Globus pallidus (tissue), 1 donor: ENCODE data around the gene CYP21A2.
"Not testable (repeated sequence)": the region's sequence is repeated elsewhere in the genome, so short reads cannot be mapped to it uniquely, and the experiment has no call there.

Experiments used
- DNase-seq: peaks from one replicate; pipeline ENCODE4 v3.0.0-alpha.2; 2015; ENCODE audit warnings: low spot score

The CYP21A2 gene

GRCh38 chr6:32037598-32038524, at the start of gene CYP21A2:
Gene CYP21A2, plus strand, starts transcription at chr6:32038415. Its CDS starts 8 bp downstream, at chr6:32038423.
- not testable (repeated sequence) for DNase-seq

- DNase-seq: not testable (repeated sequence)
These were observed 48.9 kb upstream of the CYP21A2 start for GRCh38 chr6:31989363-31989762.

DNA sequence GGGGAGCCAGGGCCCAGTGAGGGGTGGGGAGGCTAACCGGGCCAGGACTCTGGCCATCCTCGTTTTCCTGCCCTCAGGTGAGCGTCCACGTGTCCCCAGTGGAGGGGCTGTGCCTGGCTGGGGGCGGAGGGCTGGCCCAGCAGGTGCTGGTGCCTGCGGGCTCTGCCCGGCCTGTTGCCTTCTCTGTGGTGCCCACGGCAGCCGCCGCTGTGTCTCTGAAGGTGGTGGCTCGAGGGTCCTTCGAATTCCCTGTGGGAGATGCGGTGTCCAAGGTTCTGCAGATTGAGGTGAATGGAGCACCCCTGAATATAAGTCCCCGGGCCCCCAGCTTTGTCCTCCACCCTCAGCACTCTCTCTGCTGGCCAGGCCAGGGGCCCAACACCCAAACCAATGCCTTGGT, 43.8 kb upstream of the CYP21A2 start:
- not testable (repeated sequence) for DNase-seq

- not testable (repeated sequence) for DNase-seq
These were observed 41.8 kb upstream of the CYP21A2 start for GRCh38 chr6:31996385-31996784.

GRCh38 chr6:32002546-32003268, 35.5 kb upstream of the CYP21A2 start:
- not testable (repeated sequence) for DNase-seq

DNA sequence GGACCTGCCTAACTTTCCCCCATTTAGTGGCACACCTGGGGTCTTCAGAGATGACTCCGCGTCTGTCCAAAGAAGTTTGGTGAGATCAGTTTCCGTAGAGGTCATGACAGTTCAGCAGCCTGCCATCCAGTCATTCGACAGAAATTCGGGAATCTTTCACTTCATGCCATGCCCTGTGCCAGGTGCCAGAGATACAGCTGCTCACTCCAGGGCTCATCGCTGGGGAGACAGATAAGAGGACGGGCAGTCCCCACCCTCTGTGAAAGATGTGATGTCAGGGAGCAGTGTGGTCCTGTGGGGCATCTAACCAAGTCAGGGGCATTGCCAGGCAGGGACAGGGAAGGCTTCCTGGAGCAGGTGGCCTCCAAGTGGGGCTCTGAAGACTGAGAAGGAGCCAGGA, 34.9 kb upstream of the CYP21A2 start:
- DNase-seq: not testable (repeated sequence)

DNA sequence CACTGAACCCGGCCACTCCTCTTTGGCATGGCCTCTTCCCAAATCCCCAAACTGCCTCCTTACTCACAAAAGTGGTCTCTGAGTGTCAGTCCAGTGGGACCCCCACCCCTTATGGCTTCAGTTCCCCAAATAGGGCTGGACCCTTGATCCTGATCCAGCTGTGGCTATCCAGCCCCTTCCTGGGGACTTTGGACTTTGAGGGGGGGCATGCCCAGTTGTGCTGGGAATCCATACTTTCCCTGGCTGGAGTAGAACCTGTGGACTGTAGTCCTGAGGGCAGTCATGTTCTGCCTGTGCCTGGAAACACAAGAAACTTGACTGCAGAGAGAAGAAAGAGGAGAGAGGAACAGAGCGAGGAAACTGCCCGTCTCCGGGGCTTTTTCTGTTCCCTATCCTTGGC, 33.8 kb upstream of the CYP21A2 start:
- not testable (repeated sequence) for DNase-seq

GRCh38 chr6:32004864-32005537, 33.2 kb upstream of the CYP21A2 start:
- not testable (repeated sequence) for DNase-seq

DNA sequence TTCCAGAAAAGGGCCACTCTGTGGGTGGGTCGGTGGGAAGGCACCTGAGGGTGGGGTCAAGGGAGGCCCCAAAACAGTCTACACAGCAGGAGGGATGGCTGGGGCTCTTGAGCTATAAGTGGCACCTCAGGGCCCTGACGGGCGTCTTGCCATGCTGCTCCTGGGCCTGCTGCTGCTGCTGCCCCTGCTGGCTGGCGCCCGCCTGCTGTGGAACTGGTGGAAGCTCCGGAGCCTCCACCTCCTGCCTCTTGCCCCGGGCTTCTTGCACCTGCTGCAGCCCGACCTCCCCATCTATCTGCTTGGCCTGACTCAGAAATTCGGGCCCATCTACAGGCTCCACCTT, 32.7 kb upstream of the CYP21A2 start:
- DNase-seq: not testable (repeated sequence)

GRCh38 chr6:32005991-32006529, 32.2 kb upstream of the CYP21A2 start:
- not testable (repeated sequence) for DNase-seq

DNA sequence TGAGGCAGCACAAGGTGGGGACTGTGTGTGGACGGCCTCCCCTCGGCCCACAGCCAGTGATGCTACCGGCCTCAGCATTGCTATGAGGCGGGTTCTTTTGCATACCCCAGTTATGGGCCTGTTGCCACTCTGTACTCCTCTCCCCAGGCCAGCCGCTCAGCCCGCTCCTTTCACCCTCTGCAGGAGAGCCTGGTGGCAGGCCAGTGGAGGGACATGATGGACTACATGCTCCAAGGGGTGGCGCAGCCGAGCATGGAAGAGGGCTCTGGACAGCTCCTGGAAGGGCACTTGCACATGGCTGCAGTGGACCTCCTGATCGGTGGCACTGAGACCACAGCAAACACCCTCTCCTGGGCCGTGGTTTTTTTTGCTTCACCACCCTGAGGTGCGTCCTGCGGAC, 31.1 kb upstream of the CYP21A2 start:
- DNase-seq: not testable (repeated sequence)

GRCh38 chr6:32008037-32008436, 30.2 kb upstream of the CYP21A2 start:
- not testable (repeated sequence) for DNase-seq

GRCh38 chr6:32008616-32009015, 29.6 kb upstream of the CYP21A2 start:
- not testable (repeated sequence) for DNase-seq

GRCh38 chr6:32009537-32009936, 28.7 kb upstream of the CYP21A2 start:
- DNase-seq: not testable (repeated sequence)

DNA sequence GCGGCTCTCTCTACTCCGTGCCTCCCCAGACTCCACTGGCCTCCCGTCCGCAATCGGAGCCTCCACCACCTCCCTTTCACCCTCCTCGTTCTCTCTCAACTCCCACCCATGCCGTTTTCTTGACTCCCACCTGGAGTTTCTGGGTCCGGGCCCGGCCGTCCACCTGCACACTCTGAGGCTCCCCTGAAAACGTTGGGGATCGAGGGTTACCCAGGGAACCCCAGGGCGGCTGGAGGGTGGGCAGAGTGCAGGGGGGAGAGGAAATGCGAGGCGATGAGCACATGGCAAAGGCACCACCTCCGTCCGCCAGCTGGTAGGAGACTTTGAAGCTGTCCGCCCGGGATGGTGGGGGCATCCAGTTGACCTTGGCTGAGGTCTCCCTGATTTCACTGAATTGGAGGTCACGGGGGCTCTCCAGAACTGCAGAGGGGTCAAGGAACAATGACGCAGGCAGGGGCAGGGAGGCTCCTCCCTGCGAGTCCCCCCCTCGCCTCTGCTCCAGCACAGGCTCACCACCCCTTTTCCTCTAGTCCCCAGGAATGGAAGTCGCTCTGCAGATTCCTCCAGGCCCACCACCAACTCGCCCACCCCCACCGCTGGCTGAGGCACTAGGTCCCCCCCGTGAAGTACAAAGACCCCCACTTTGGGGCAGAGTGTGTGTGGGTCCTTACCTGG, 27.2 kb upstream of the CYP21A2 start:
- not testable (repeated sequence) for DNase-seq

DNA sequence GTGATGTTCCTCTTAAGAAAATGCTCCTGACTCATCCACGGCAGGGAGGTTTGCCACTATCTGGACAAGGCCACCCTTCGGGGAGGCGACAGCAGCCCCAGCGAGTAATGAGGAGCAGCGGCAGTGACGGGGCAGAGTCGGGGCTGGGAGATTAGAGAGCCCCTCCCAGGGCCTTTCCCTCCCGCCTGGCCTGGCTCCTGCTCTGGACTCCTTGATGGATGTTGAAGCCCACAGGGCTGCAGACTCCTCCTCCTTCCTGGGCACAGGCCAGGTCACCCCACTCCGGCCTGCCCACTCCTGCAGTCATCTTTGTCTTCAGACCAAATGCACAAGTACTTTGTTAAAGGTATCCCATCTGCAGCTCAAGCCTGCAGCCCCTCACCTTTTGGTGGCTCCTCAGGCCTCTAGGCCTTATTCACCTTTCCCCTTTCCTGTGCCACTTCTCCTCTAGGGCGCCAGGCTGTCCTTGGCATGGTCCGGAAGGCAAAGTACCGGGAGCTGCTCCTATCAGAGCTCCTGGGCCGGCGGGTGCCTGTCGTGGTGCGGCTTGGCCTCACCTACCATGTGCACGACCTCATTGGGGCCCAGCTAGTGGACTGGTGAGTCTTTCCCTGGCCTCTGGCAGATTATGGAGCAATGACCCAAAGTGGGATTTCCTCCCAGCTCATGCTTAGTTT, 25.1 kb upstream of the CYP21A2 start:
- not testable (repeated sequence) for DNase-seq

GRCh38 chr6:32013738-32014137, 24.5 kb upstream of the CYP21A2 start:
- not testable (repeated sequence) for DNase-seq

- DNase-seq: not testable (repeated sequence)
These were observed 23.7 kb upstream of the CYP21A2 start, which contains the start of gene C4B for GRCh38 chr6:32014547-32014946. Gene C4B, plus strand, starts transcription at chr6:32014795. Its CDS starts 51 bp downstream, at chr6:32014846.

- not testable (repeated sequence) for DNase-seq
These were observed 16.1 kb upstream of the CYP21A2 start for GRCh38 chr6:32022100-32022499.

- not testable (repeated sequence) for DNase-seq
These were observed 9.6 kb upstream of the CYP21A2 start for GRCh38 chr6:32028631-32029030.

- not testable (repeated sequence) for DNase-seq
These were observed 8.7 kb upstream of the CYP21A2 start for GRCh38 chr6:32029553-32029952.
